H9 (cell line): ENCODE results near the gene NDUFB8. TPM values are rescaled to one million over a fixed set of nuclear protein-coding genes. Genes with fewer than 3 reads are reported as not detected.

Experiments
- DNase-seq: peaks from one replicate; pipeline ENCODE4 v3.0.0-alpha.2; 2017
- H2AFZ ChIP-seq: one replicate; pipeline ENCODE4 v1.6.1; 2013; ENCODE audit warnings: mild to moderate bottlenecking, low read length, control low read depth, moderate library complexity
- H2AK5ac ChIP-seq: 2 replicates; pipeline ENCODE4 v1.6.1; 2013; ENCODE audit warnings: low read length, control low read depth, mixed read lengths; ENCODE audit not compliant: insufficient read length
- H2BK120ac ChIP-seq: one replicate; pipeline ENCODE4 v1.6.1; 2013; ENCODE audit warnings: low read depth, mild to moderate bottlenecking, low read length, control low read depth, inconsistent platforms; ENCODE audit not compliant: poor library complexity, severe bottlenecking
- H2BK12ac ChIP-seq: 2 replicates; pipeline ENCODE4 v1.6.1; 2013; ENCODE audit warnings: low read length, control low read depth, mixed read lengths, low read depth; ENCODE audit not compliant: insufficient read length
- H2BK15ac ChIP-seq: 2 replicates; pipeline ENCODE4 v1.6.1; 2013; ENCODE audit warnings: low read depth, low read length, control low read depth
- H2BK20ac ChIP-seq: one replicate; pipeline ENCODE4 v1.6.1; 2013; ENCODE audit warnings: low read depth, mild to moderate bottlenecking, low read length, control low read depth, inconsistent platforms; ENCODE audit not compliant: poor library complexity, severe bottlenecking
- H2BK5ac ChIP-seq: 2 replicates; pipeline ENCODE4 v1.6.1; 2013; ENCODE audit warnings: low read length, control low read depth, mixed read lengths; ENCODE audit not compliant: insufficient read length
- H3K14ac ChIP-seq: 2 replicates; pipeline ENCODE4 v1.6.1; 2013; ENCODE audit warnings: low read length, control low read depth; ENCODE audit not compliant: insufficient read depth
- H3K18ac ChIP-seq: 2 replicates; pipeline ENCODE4 v1.6.1; 2013; ENCODE audit warnings: low read depth, mild to moderate bottlenecking, mixed read lengths, low read length, control low read depth; ENCODE audit not compliant: insufficient read length
- H3K23ac ChIP-seq: 2 replicates; pipeline ENCODE4 v1.6.1; 2013; ENCODE audit warnings: low read length, control low read depth, mixed read lengths, low read depth; ENCODE audit not compliant: insufficient read length
- H3K23me2 ChIP-seq: 2 replicates; pipeline ENCODE4 v1.6.1; 2013; ENCODE audit warnings: low read depth, mild to moderate bottlenecking, mixed read lengths, low read length, control low read depth; ENCODE audit not compliant: insufficient read length, poor library complexity, severe bottlenecking
- H3K27ac ChIP-seq: 2 replicates; pipeline ENCODE4 v1.5.1; 2013; ENCODE audit warnings: low read length, control low read depth, mixed read lengths, low read depth; ENCODE audit not compliant: insufficient read length
- H3K27me3 ChIP-seq: 2 replicates; pipeline ENCODE4 v1.6.1; 2013; ENCODE audit warnings: low read length, control low read depth, inconsistent platforms; ENCODE audit not compliant: insufficient read depth
- H3K4ac ChIP-seq: 2 replicates; pipeline ENCODE4 v1.6.1; 2013; ENCODE audit warnings: low read depth, mild to moderate bottlenecking, control low read depth, inconsistent platforms, low read length, moderate library complexity
- H3K4me1 ChIP-seq: 2 replicates; pipeline ENCODE4 v1.6.1; 2013; ENCODE audit warnings: low read length, control low read depth, inconsistent platforms; ENCODE audit not compliant: insufficient read depth
- H3K4me2 ChIP-seq: 2 replicates; pipeline ENCODE4 v1.6.1; 2013; ENCODE audit warnings: low read length, control low read depth, mixed read lengths; ENCODE audit not compliant: insufficient read length, insufficient read depth
- H3K56ac ChIP-seq: 2 replicates; pipeline ENCODE4 v1.6.1; 2013; ENCODE audit warnings: low read depth, mild to moderate bottlenecking, mixed read lengths, low read length, control low read depth; ENCODE audit not compliant: insufficient read length
- H3K79me1 ChIP-seq: 2 replicates; pipeline ENCODE4 v1.6.1; 2013; ENCODE audit warnings: low read depth, mild to moderate bottlenecking, moderate library complexity, low read length, control low read depth, inconsistent platforms; ENCODE audit not compliant: insufficient read depth, poor library complexity, severe bottlenecking
- H3K79me2 ChIP-seq: 2 replicates; pipeline ENCODE4 v1.6.1; 2013; ENCODE audit warnings: low read length, control low read depth, inconsistent platforms; ENCODE audit not compliant: insufficient read depth
- H3K9ac ChIP-seq: 2 replicates; pipeline ENCODE4 v1.6.1; 2013; ENCODE audit warnings: low read length, control low read depth, mixed read lengths; ENCODE audit not compliant: insufficient read length; ENCODE audit errors: extremely low read depth
- H3K9me3 ChIP-seq: one replicate; pipeline ENCODE4 v1.6.1; 2013; ENCODE audit warnings: low read depth, low read length, inconsistent platforms; ENCODE audit not compliant: control insufficient read depth
- H3T11ph ChIP-seq: one replicate; pipeline ENCODE4 v1.6.1; 2013; ENCODE audit warnings: mild to moderate bottlenecking, low read length, control low read depth, inconsistent platforms
- H4K20me1 ChIP-seq: one replicate; pipeline ENCODE4 v1.6.1; 2013; ENCODE audit not compliant: control insufficient read depth, insufficient read length, insufficient read depth
- H4K5ac ChIP-seq: 2 replicates; pipeline ENCODE4 v1.6.1; 2013; ENCODE audit warnings: low read depth, mild to moderate bottlenecking, mixed read lengths, low read length, control low read depth; ENCODE audit not compliant: insufficient read length
- H4K8ac ChIP-seq: replicated peaks from 2 replicates; pipeline ENCODE4 v1.6.1; 2013; ENCODE audit warnings: low read length, control low read depth, mixed read lengths, low read depth; ENCODE audit not compliant: insufficient read length
- H4K91ac ChIP-seq: 2 replicates; pipeline ENCODE4 v1.6.1; 2013; ENCODE audit warnings: low read depth, mild to moderate bottlenecking, moderate library complexity, mixed read lengths, low read length, control low read depth; ENCODE audit not compliant: insufficient read length
- H3K27ac Mint-ChIP-seq, 3 experiments: 2 replicates in 2 of 3; 3 replicates in 1 of 3; pipeline ENCODE4 v1.8.0; 2020 to 2021; ENCODE audit warnings: mixed read lengths in 3 of 3, mild to moderate bottlenecking in 1 of 3, moderate library complexity in 1 of 3
- H3K27me3 Mint-ChIP-seq: 2 replicates; pipeline ENCODE4 v1.8.0; 2021; ENCODE audit warnings: low read depth, mild to moderate bottlenecking, moderate library complexity, mixed read lengths
- H3K36me3 Mint-ChIP-seq, 3 experiments: 2 replicates in 2 of 3; 3 replicates in 1 of 3; pipeline ENCODE4 v1.8.0; 2020 to 2021; ENCODE audit warnings: low read depth in 3 of 3, mixed read lengths in 3 of 3; ENCODE audit not compliant: insufficient read depth in 1 of 3
- H3K4me1 Mint-ChIP-seq, 2 experiments: 2 replicates each; pipeline ENCODE4 v1.8.0; 2020; ENCODE audit warnings: mixed read lengths in 2 of 2
- H3K4me3 Mint-ChIP-seq, 2 experiments: 2 replicates in 1 of 2; 3 replicates in 1 of 2; pipeline ENCODE4 v1.8.0; 2020 to 2021; ENCODE audit warnings: mild to moderate bottlenecking in 2 of 2, mixed read lengths in 2 of 2, moderate library complexity in 1 of 2
- H3K9me3 Mint-ChIP-seq, 2 experiments: 2 replicates in 1 of 2; 3 replicates in 1 of 2; pipeline ENCODE4 v1.8.0; 2020; ENCODE audit warnings: mild to moderate bottlenecking in 2 of 2, mixed read lengths in 2 of 2, moderate library complexity in 1 of 2
- CTCF ChIP-seq: fragments of 200-600 bp; sonication (generic); conservative IDR thresholded peaks from 3 replicates; pipeline ENCODE4 v1.8.0; 2021; ENCODE audit warnings: antibody characterized with exemption, mild to moderate bottlenecking
- WGBS: extraction: QIAGEN DNeasy Blood & Tissue Kit; methylation state at CpG from one replicate; pipeline ENCODE4 v1.1.7; 2013; ENCODE audit warnings: missing lambda C conversion rate, low lambda C conversion rate, mixed read lengths; ENCODE audit not compliant: insufficient read length; ENCODE audit errors: extremely low coverage; 5-methylcytosine and 5-hydroxymethylcytosine counted together
- total RNA-seq: library from RNA; stranded (reverse); gene quantifications from 2 replicates; pipeline ENCODE4 v1.2.1, GENCODE V29; 2021

Gene NDUFB8
- total RNA-seq, 1 experiment from 2014 or later, result 205 TPM

- no peak overlapping the region for H2AFZ ChIP-seq
- no CpG with 5 or more reads among the region's 5 CpGs for WGBS
- H3K4me1 Mint-ChIP-seq, result peaks cover 50 to 52% of the 10 kb centered on the region in 2 experiments
Observed at GRCh38 chr10:100482834-100483185, 46.9 kb downstream of the NDUFB8 start.

More at GRCh38 chr10:100482834-100483185, 46.9 kb downstream of the NDUFB8 start:
- H3K27ac ChIP-seq, result no peak overlapping the region
- no peaks in the 10 kb centered on the region for H3K79me1 ChIP-seq
- no peak overlapping the region for H3K23ac ChIP-seq
- Mint-ChIP-seq H3K9me3 (0 out of 5 replicates have a peak, but pooled peaks cover 0 to 3% of the 10 kb centered on the region in 2 experiments), H3K4me3 (peak overlapping the region; percentile 57 to 80), H3K36me3 (peaks cover 2 to 7% (median 5%) of the 10 kb centered on the region in 3 experiments; a peak in 4 of 7 replicates), H3K27ac (no peak overlapping the region), H3K27me3 (peaks cover 96% of the 10 kb centered on the region)
- no peak overlapping the region for H3K18ac ChIP-seq
- H2BK15ac ChIP-seq, result no peak overlapping the region
- peaks cover 8% of the 10 kb centered on the region for H3K23me2 ChIP-seq
- H4K8ac ChIP-seq, result no peak overlapping the region
- no peak overlapping the region for H3K14ac ChIP-seq
- no peak; the same call in 1 of the 3 replicates for TF ChIP-seq CTCF
- H3T11ph ChIP-seq, result no peak overlapping the region
- peaks cover 63% of the 10 kb centered on the region for H3K27me3 ChIP-seq
- H2BK120ac ChIP-seq, result no peak overlapping the region
- no peak overlapping the region for H4K5ac ChIP-seq
- no peak overlapping the region for H4K91ac ChIP-seq
- H3K9me3 ChIP-seq, result no peaks in the 10 kb centered on the region
- H3K4me1 ChIP-seq, result peaks cover 7% of the 10 kb centered on the region
- no peak overlapping the region for H2BK12ac ChIP-seq
- DNase-seq, result no peak
- H3K4me2 ChIP-seq, result peak overlapping the region; percentile 67
- H2BK20ac ChIP-seq, result no peak overlapping the region
- no peak overlapping the region for H2BK5ac ChIP-seq
- H3K79me2 ChIP-seq, result no peaks in the 10 kb centered on the region
- H3K4ac ChIP-seq, result no peak overlapping the region
- no peak overlapping the region for H3K9ac ChIP-seq
- no peak overlapping the region for H2AK5ac ChIP-seq
- no peaks in the 10 kb centered on the region for H4K20me1 ChIP-seq
- H3K56ac ChIP-seq, result no peak overlapping the region
